ENCODE data around the gene PRRC2B.

PRRC2B gene

GRCh38 chr9:131487001-131487400, 93.1 kb downstream of the PRRC2B start:
- Histone ChIP-seq H4K12ac (ENCODE audit: low read depth, low read length) (no peak overlapping the region), H3K79me2 (ENCODE audit: control insufficient read depth, insufficient read depth, low read length, poor library complexity) (no peaks in the 10 kb centered on the region), H2BK120ac (ENCODE audit: insufficient read depth, low read length, poor library complexity) (no peak overlapping the region), H2AK5ac (ENCODE audit: low read length) (no peak overlapping the region), H3K4me3 (ENCODE audit: low read depth, low read length) (no peak overlapping the region), H3K79me1 (ENCODE audit: low read length) (no peaks in the 10 kb centered on the region), H3K4me1 (ENCODE audit: control insufficient read depth in 1 of 2, insufficient read depth in 2 of 2, low read length in 2 of 2) (no peaks in the 10 kb centered on the region), H3K9ac (ENCODE audit: low read length) (no peak overlapping the region), H4K91ac (ENCODE audit: low read depth, low read length) (no peak overlapping the region), H3K23ac (ENCODE audit: low read length) (no peak overlapping the region), H2BK5ac (ENCODE audit: low read depth, low read length, poor library complexity) (no peak overlapping the region), H3K27me3 (ENCODE audit: insufficient read depth, low read length) (no peaks in the 10 kb centered on the region), H3K36me3 (ENCODE audit: control insufficient read depth in 1 of 2, insufficient read depth in 2 of 2, low read length in 2 of 2) (peaks cover 97 to 99% of the 10 kb centered on the region in 2 experiments), H3K9me3 (ENCODE audit: insufficient read depth, low read depth, low read length) (peaks cover 4% of the 10 kb centered on the region), H3K4me2 (ENCODE audit: low read length) (no peak overlapping the region), H3K27ac (ENCODE audit: low read depth, low read length) (no peak overlapping the region), H2AFZ (ENCODE audit: insufficient read depth, low read length, poor library complexity) (no peak overlapping the region), H3K4ac (ENCODE audit: low read depth, low read length) (no peak overlapping the region), H2BK12ac (ENCODE audit: low read length) (no peak overlapping the region), H3K14ac (ENCODE audit: low read length) (no peak overlapping the region), H3K18ac (ENCODE audit: low read length) (no peak overlapping the region), H4K8ac (ENCODE audit: low read depth, low read length) (no peak overlapping the region)
- WGBS (ENCODE audit: extremely low coverage, insufficient coverage, insufficient read length) = no CpG with 5 or more reads among the region's 9 CpGs
- DNase-seq = no peak

GRCh38 chr9:131487621-131488031, 93.7 kb downstream of the PRRC2B start:
- no CpG with 5 or more reads among the region's 14 CpGs for WGBS (ENCODE audit: extremely low coverage, insufficient coverage, insufficient read length)
- H3K9ac ChIP-seq (ENCODE audit: low read length) = no peak overlapping the region
- no peak overlapping the region for H4K8ac ChIP-seq (ENCODE audit: low read depth, low read length)
- H3K14ac ChIP-seq (ENCODE audit: low read length) = no peak overlapping the region
- no peak overlapping the region for H2BK120ac ChIP-seq (ENCODE audit: insufficient read depth, low read length, poor library complexity)
- H3K4me2 ChIP-seq (ENCODE audit: low read length) = no peak overlapping the region
- DNase-seq = no peak
- no peak overlapping the region for H2AFZ ChIP-seq (ENCODE audit: insufficient read depth, low read length, poor library complexity)
- H4K12ac ChIP-seq (ENCODE audit: low read depth, low read length) = no peak overlapping the region
- no peaks in the 10 kb centered on the region for H3K27me3 ChIP-seq (ENCODE audit: insufficient read depth, low read length)
- H2BK12ac ChIP-seq (ENCODE audit: low read length) = no peak overlapping the region
- H3K18ac ChIP-seq (ENCODE audit: low read length) = no peak overlapping the region
- no peaks in the 10 kb centered on the region for H3K79me2 ChIP-seq (ENCODE audit: control insufficient read depth, insufficient read depth, low read length, poor library complexity)
- no peak overlapping the region for H3K4ac ChIP-seq (ENCODE audit: low read depth, low read length)
- H3K27ac ChIP-seq (ENCODE audit: low read depth, low read length) = no peak overlapping the region
- H2AK5ac ChIP-seq (ENCODE audit: low read length) = no peak overlapping the region
- H3K4me3 ChIP-seq (ENCODE audit: low read depth, low read length) = no peak overlapping the region
- no peak overlapping the region for H4K91ac ChIP-seq (ENCODE audit: low read depth, low read length)
- no peak overlapping the region for H2BK5ac ChIP-seq (ENCODE audit: low read depth, low read length, poor library complexity)
- no peaks in the 10 kb centered on the region for H3K79me1 ChIP-seq (ENCODE audit: low read length)
- H3K23ac ChIP-seq (ENCODE audit: low read length) = no peak overlapping the region
- H3K4me1 ChIP-seq (ENCODE audit: control insufficient read depth in 1 of 2, insufficient read depth in 2 of 2, low read length in 2 of 2) = no peaks in the 10 kb centered on the region
- peaks cover 96 to 99% of the 10 kb centered on the region in 2 experiments for H3K36me3 ChIP-seq (ENCODE audit: control insufficient read depth in 1 of 2, insufficient read depth in 2 of 2, low read length in 2 of 2)
- H3K9me3 ChIP-seq (ENCODE audit: insufficient read depth, low read depth, low read length) = peaks cover 4% of the 10 kb centered on the region

GRCh38 chr9:131490514-131490913, 96.6 kb downstream of the PRRC2B start:
- H2BK12ac ChIP-seq (ENCODE audit: low read length) = no peak overlapping the region
- no peak overlapping the region for H3K9ac ChIP-seq (ENCODE audit: low read length)
- H3K4ac ChIP-seq (ENCODE audit: low read depth, low read length) = no peak overlapping the region
- H3K36me3 ChIP-seq (ENCODE audit: control insufficient read depth in 1 of 2, insufficient read depth in 2 of 2, low read length in 2 of 2) = peaks cover 94 to 99% of the 10 kb centered on the region in 2 experiments
- H4K91ac ChIP-seq (ENCODE audit: low read depth, low read length) = no peak overlapping the region
- no peak overlapping the region for H3K4me3 ChIP-seq (ENCODE audit: low read depth, low read length)
- H3K79me1 ChIP-seq (ENCODE audit: low read length) = no peaks in the 10 kb centered on the region
- no peak overlapping the region for H2AK5ac ChIP-seq (ENCODE audit: low read length)
- no peak overlapping the region for H3K18ac ChIP-seq (ENCODE audit: low read length)
- no peak overlapping the region for H4K8ac ChIP-seq (ENCODE audit: low read depth, low read length)
- H2AFZ ChIP-seq (ENCODE audit: insufficient read depth, low read length, poor library complexity) = no peak overlapping the region
- H3K9me3 ChIP-seq (ENCODE audit: insufficient read depth, low read depth, low read length) = peaks cover 4% of the 10 kb centered on the region
- WGBS (ENCODE audit: extremely low coverage, insufficient coverage, insufficient read length) = no CpG with 5 or more reads among the region's 8 CpGs
- no peak overlapping the region for H3K4me2 ChIP-seq (ENCODE audit: low read length)
- H2BK120ac ChIP-seq (ENCODE audit: insufficient read depth, low read length, poor library complexity) = no peak overlapping the region
- H3K79me2 ChIP-seq (ENCODE audit: control insufficient read depth, insufficient read depth, low read length, poor library complexity) = no peaks in the 10 kb centered on the region
- no peak overlapping the region for H3K23ac ChIP-seq (ENCODE audit: low read length)
- H3K27ac ChIP-seq (ENCODE audit: low read depth, low read length) = no peak overlapping the region
- no peaks in the 10 kb centered on the region for H3K27me3 ChIP-seq (ENCODE audit: insufficient read depth, low read length)
- H3K14ac ChIP-seq (ENCODE audit: low read length) = no peak overlapping the region
- no peak overlapping the region for H2BK5ac ChIP-seq (ENCODE audit: low read depth, low read length, poor library complexity)
- no peaks in the 10 kb centered on the region for H3K4me1 ChIP-seq (ENCODE audit: control insufficient read depth in 1 of 2, insufficient read depth in 2 of 2, low read length in 2 of 2)
- no peak for DNase-seq
- H4K12ac ChIP-seq (ENCODE audit: low read depth, low read length) = no peak overlapping the region

GRCh38 chr9:131491001-131491710, 97.3 kb downstream of the PRRC2B start:
- Histone ChIP-seq H3K4me1 (ENCODE audit: control insufficient read depth in 1 of 2, insufficient read depth in 2 of 2, low read length in 2 of 2) (no peaks in the 10 kb centered on the region), H2BK12ac (ENCODE audit: low read length) (no peak overlapping the region), H3K4ac (ENCODE audit: low read depth, low read length) (no peak overlapping the region), H2BK120ac (ENCODE audit: insufficient read depth, low read length, poor library complexity) (no peak overlapping the region), H3K9ac (ENCODE audit: low read length) (no peak overlapping the region), H4K91ac (ENCODE audit: low read depth, low read length) (no peak overlapping the region), H3K79me2 (ENCODE audit: control insufficient read depth, insufficient read depth, low read length, poor library complexity) (no peaks in the 10 kb centered on the region), H3K18ac (ENCODE audit: low read length) (no peak overlapping the region), H3K14ac (ENCODE audit: low read length) (no peak overlapping the region), H3K4me2 (ENCODE audit: low read length) (no peak overlapping the region), H4K8ac (ENCODE audit: low read depth, low read length) (no peak overlapping the region), H3K9me3 (ENCODE audit: insufficient read depth, low read depth, low read length) (peaks cover 2% of the 10 kb centered on the region), H4K12ac (ENCODE audit: low read depth, low read length) (no peak overlapping the region), H3K36me3 (ENCODE audit: control insufficient read depth in 1 of 2, insufficient read depth in 2 of 2, low read length in 2 of 2) (peaks cover 94 to 99% of the 10 kb centered on the region in 2 experiments), H3K4me3 (ENCODE audit: low read depth, low read length) (no peak overlapping the region), H3K23ac (ENCODE audit: low read length) (no peak overlapping the region), H3K27me3 (ENCODE audit: insufficient read depth, low read length) (no peaks in the 10 kb centered on the region), H3K79me1 (ENCODE audit: low read length) (no peaks in the 10 kb centered on the region), H2BK5ac (ENCODE audit: low read depth, low read length, poor library complexity) (no peak overlapping the region), H2AK5ac (ENCODE audit: low read length) (no peak overlapping the region), H2AFZ (ENCODE audit: insufficient read depth, low read length, poor library complexity) (no peak overlapping the region), H3K27ac (ENCODE audit: low read depth, low read length) (no peak overlapping the region)
- no peak for DNase-seq
- no CpG with 5 or more reads among the region's 20 CpGs for WGBS (ENCODE audit: extremely low coverage, insufficient coverage, insufficient read length)
